OCI-LY7 (cell line): ENCODE measurements around the gene HUNK. TPM values are rescaled to one million over a fixed set of nuclear protein-coding genes. Genes with fewer than 3 reads are reported as not detected.

ENCODE experiments used
- BruUV-seq: library from RNA; stranded (reverse); fragments of 400-500 nt; replicated peaks from 2 replicates; lab custom pipeline; 2021; lab: Mats Ljungman, UMichigan
- CTCF ChIA-PET: fragments of 300-600 bp; sonication (Branson Sonifier 250); formaldehyde crosslinking; loops from one replicate; lab custom pipeline; 2022; ENCODE audit warnings: antibody characterized with exemption; ENCODE audit not compliant: unreplicated experiment; lab: Charles Lee
- POLR2A ChIA-PET: fragments of 300-600 bp; sonication (Branson Sonifier 250); formaldehyde crosslinking; loops from one replicate; lab custom pipeline; 2022; ENCODE audit warnings: antibody characterized with exemption; lab: Charles Lee
- DNase-seq: peaks from one replicate; pipeline ENCODE4 v3.0.0-alpha.2; 2015; ENCODE audit warnings: low spot score
- H2AFZ ChIP-seq: fragments of 200-600 bp; sonication (generic), shearing (Covaris generic); 2 replicates; pipeline ENCODE4 v1.6.1; 2014; ENCODE audit warnings: mild to moderate bottlenecking, antibody characterized with exemption, low read length, moderate library complexity
- H3K27ac ChIP-seq: fragments of 200-600 bp; sonication (generic); 2 replicates; pipeline ENCODE4 v1.5.1; 2014; ENCODE audit warnings: mixed run types, low read depth, mild to moderate bottlenecking, moderate library complexity, low read length, inconsistent platforms; ENCODE audit not compliant: poor library complexity, severe bottlenecking
- H3K36me3 ChIP-seq: fragments of 200-600 bp; sonication (generic); 2 replicates; pipeline ENCODE4 v1.6.1; 2014; ENCODE audit warnings: mild to moderate bottlenecking, antibody characterized with exemption, low read length, moderate library complexity, mixed read lengths; ENCODE audit not compliant: insufficient read depth
- H3K4me1 ChIP-seq: fragments of 200-600 bp; sonication (generic); 2 replicates; pipeline ENCODE4 v1.5.1; 2014; ENCODE audit warnings: mild to moderate bottlenecking, low read length; ENCODE audit not compliant: insufficient read depth, poor library complexity, severe bottlenecking
- H3K4me2 ChIP-seq: fragments of 200-600 bp; sonication (generic); 2 replicates; pipeline ENCODE4 v1.6.1; 2014; ENCODE audit warnings: mild to moderate bottlenecking, low read length
- H3K4me3 ChIP-seq: fragments of 200-600 bp; sonication (generic); 2 replicates; pipeline ENCODE4 v1.5.1; 2014; ENCODE audit warnings: mild to moderate bottlenecking, low read depth, low read length; ENCODE audit not compliant: poor library complexity, severe bottlenecking
- H3K79me2 ChIP-seq: fragments of 200-600 bp; sonication (generic); 2 replicates; pipeline ENCODE4 v1.6.1; 2016; ENCODE audit warnings: low read depth, mild to moderate bottlenecking, low read length, moderate library complexity, mixed read lengths; ENCODE audit not compliant: insufficient read depth
- H3K9me2 ChIP-seq: fragments of 200-600 bp; sonication (generic); 2 replicates; pipeline ENCODE4 v1.6.1; 2016; ENCODE audit warnings: mild to moderate bottlenecking, low read length, mixed read lengths; ENCODE audit not compliant: insufficient read depth
- H3K9me3 ChIP-seq: fragments of 200-600 bp; sonication (generic); 2 replicates; pipeline ENCODE4 v1.6.1; 2014; ENCODE audit warnings: mild to moderate bottlenecking, mixed run types, low read length, mixed read lengths
- H4K20me1 ChIP-seq: fragments of 200-600 bp; sonication (generic); 2 replicates; pipeline ENCODE4 v1.6.1; 2014; ENCODE audit warnings: mild to moderate bottlenecking, antibody characterized with exemption, low read length, moderate library complexity, mixed read lengths; ENCODE audit not compliant: insufficient read depth
- EZH2phosphoT487 ChIP-seq: fragments of 200-600 bp; sonication (generic); IDR thresholded peaks from 2 replicates; pipeline ENCODE4 v1.6.1; 2018; ENCODE audit warnings: low read depth, borderline replicate concordance, mild to moderate bottlenecking, mixed run types, antibody characterized with exemption, low read length, moderate library complexity, mixed read lengths
- intact Hi-C: fragments of 100-400 bp; cut with micrococcal nuclease; formaldehyde crosslinking; loops from one replicate; pipeline ENCODE4 v1.10.0; 2022; ENCODE audit not compliant: unreplicated experiment
- total RNA-seq, 2 experiments: library from RNA; depleted of rRNA in 1 of 2; stranded (reverse); fragments of >200 nt in 1 of 2; shearing (Covaris generic) in 1 of 2; gene quantifications; 2 replicates each; pipeline ENCODE4 v1.2.3, GENCODE V29; 2014 to 2022
- TF ChIP-seq, protein P1 (sequence below): fragments of 200-600 bp; sonication (generic); conservative IDR thresholded peaks from 2 replicates; pipeline ENCODE4 v1.5.1; 2014; ENCODE audit warnings: mild to moderate bottlenecking, antibody characterized with exemption, low read length, moderate library complexity, mixed read lengths

HUNK gene
- total RNA-seq, 2 experiments from 2014 or later: 0.35 to 5.5 TPM

DNA sequence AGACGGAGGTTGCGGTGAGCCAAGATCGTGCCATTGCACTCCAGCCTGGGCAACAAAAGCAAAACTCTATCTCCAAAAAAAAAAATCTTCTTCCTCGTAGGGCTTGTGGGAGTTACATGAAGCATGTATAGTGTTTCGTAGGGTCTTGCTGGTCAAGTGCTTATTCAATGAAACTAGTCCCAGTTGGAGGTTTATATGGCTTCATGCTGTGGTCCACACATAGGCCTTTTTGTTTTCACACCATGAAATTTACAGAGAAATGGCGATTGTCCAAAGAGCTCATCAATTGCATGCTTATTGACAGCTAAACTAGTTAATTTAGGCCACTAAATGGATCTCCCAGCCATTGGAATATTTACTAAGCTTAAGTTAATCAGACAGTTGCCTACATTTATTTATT, 29.6 kb downstream of the HUNK start:
- CTCF ChIA-PET: no interaction called here
- intact Hi-C loops: no loop called here
- H3K79me2 ChIP-seq: no peaks in the 10 kb centered on the region

DNA sequence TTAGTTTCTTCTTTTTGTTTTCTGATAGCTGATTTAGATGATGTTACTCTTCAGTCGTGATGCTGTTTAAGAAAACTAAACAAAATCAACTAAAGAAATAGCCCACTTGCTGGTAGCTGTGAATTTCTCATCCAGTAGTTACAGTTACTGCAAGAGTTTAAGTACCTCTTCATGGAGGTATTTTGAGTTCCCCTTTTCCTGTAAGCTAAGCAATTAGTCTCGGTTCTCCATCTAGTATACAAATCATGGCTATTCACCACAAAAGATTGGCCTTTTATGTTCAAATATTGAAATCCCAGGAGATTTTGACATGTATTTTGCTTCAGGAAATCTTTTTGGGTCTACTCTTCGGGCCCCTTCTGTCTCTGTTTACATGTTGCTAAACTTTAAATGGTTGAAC, 31.1 kb downstream of the HUNK start:
- no peaks in the 10 kb centered on the region for H3K79me2 ChIP-seq
- H3K4me2 ChIP-seq: peak overlapping the region; percentile 37
- intact Hi-C loops: no loop called here
- DNase-seq: peak; percentile 29
- H3K27ac ChIP-seq: no peak overlapping the region
- H4K20me1 ChIP-seq: no peaks in the 10 kb centered on the region
- H3K4me1 ChIP-seq: peaks cover 11% of the 10 kb centered on the region
- H3K36me3 ChIP-seq: no peaks in the 10 kb centered on the region
- H3K9me2 ChIP-seq: no peaks in the 10 kb centered on the region
- H3K4me3 ChIP-seq: no peak overlapping the region
- CTCF ChIA-PET: no interaction called here
- no peak for TF ChIP-seq EZH2phosphoT487
- TF ChIP-seq, protein P1, sequence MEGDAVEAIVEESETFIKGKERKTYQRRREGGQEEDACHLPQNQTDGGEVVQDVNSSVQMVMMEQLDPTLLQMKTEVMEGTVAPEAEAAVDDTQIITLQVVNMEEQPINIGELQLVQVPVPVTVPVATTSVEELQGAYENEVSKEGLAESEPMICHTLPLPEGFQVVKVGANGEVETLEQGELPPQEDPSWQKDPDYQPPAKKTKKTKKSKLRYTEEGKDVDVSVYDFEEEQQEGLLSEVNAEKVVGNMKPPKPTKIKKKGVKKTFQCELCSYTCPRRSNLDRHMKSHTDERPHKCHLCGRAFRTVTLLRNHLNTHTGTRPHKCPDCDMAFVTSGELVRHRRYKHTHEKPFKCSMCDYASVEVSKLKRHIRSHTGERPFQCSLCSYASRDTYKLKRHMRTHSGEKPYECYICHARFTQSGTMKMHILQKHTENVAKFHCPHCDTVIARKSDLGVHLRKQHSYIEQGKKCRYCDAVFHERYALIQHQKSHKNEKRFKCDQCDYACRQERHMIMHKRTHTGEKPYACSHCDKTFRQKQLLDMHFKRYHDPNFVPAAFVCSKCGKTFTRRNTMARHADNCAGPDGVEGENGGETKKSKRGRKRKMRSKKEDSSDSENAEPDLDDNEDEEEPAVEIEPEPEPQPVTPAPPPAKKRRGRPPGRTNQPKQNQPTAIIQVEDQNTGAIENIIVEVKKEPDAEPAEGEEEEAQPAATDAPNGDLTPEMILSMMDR: no peak
- no peak overlapping the region for H2AFZ ChIP-seq
- no TSS peak for BruUV-seq
- POLR2A ChIA-PET: interaction anchor here (1.2 kb wide), 1 partner anchor 15 kb away, joined by 4 read pairs; no protein-coding TSS in a partner anchor
- H3K9me3 ChIP-seq: no peaks in the 10 kb centered on the region

More for the DNA sequence above, 29.6 kb downstream of the HUNK start:
- Histone ChIP-seq H3K4me2 (no peak overlapping the region), H3K9me2 (no peaks in the 10 kb centered on the region), H2AFZ (no peak overlapping the region), H3K36me3 (no peaks in the 10 kb centered on the region), H3K9me3 (no peaks in the 10 kb centered on the region), H3K4me3 (no peak overlapping the region), H4K20me1 (no peaks in the 10 kb centered on the region), H3K27ac (no peak overlapping the region), H3K4me1 (peaks cover 11% of the 10 kb centered on the region)
- no peak for DNase-seq
- TF ChIP-seq, protein P1: no peak
- TF ChIP-seq EZH2phosphoT487: no peak
- POLR2A ChIA-PET: interaction anchor here (0.6 to 1.1 kb wide), 9 partner anchors 10 to 405 kb away, joined by 3 to 5 read pairs (median 3); no protein-coding TSS in a partner anchor
- no TSS peak for BruUV-seq

DNA sequence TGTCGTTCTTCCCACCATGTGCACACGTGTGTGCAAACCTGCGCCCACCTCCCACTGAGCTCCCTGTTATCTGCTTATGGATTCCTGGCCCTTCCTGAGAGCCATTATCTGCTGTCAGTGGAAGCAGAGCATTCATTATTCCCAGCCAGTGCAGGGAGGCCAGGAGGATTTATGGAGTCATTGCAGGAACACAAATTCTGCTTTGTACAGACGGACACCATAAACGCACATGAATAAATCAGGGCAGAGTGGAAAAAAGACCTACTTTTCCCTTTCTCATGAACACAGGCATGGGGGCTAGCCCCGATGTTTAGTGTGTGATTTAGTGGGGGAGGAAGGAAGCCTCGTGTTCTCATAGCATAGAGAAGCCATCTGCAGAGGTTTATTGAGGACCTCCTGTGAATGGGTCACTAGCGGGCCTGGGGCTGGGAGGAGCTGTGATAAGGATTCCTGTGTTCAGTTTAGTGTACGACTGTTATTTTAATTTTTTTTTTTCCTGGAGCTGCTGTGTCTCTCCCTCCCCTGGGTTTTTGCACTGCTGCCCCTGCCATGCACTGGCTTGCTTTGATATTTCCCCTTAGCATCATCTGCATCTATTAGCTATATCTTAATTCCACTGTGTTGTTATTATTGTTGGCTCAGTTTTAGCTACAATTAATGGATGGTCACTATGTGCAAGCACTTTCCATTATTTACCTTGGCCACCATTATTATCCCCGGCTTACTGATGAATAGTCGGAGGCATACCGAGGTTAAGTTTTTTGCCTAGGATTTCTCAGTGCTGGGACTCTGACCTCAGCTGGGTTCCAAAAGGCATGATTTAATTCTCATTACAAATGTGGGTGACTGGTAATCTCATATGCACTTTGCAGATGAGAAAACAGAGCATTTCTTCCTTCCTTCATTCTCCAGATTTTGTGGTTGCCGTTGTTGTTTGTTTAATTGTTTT, 33.0 kb downstream of the HUNK start:
- Histone ChIP-seq H4K20me1 (no peaks in the 10 kb centered on the region), H3K4me1 (peaks cover 11% of the 10 kb centered on the region), H3K9me3 (no peaks in the 10 kb centered on the region), H3K79me2 (no peaks in the 10 kb centered on the region), H3K9me2 (no peaks in the 10 kb centered on the region), H2AFZ (no peak overlapping the region), H3K4me2 (no peak overlapping the region), H3K36me3 (no peaks in the 10 kb centered on the region), H3K27ac (no peak overlapping the region), H3K4me3 (no peak overlapping the region)
- intact Hi-C loops: no loop called here
- no TSS peak for BruUV-seq
- CTCF ChIA-PET: no interaction called here
- TF ChIP-seq, protein P1: no peak
- no peak for TF ChIP-seq EZH2phosphoT487
- POLR2A ChIA-PET: interaction anchor here (0.6 to 1.2 kb wide), 3 partner anchors 12 to 379 kb away, joined by 3 to 5 read pairs (median 4); no protein-coding TSS in a partner anchor
- no peak for DNase-seq
